Measurements from ENCODE around the gene ADRA2A.

Gene ADRA2A

DNA sequence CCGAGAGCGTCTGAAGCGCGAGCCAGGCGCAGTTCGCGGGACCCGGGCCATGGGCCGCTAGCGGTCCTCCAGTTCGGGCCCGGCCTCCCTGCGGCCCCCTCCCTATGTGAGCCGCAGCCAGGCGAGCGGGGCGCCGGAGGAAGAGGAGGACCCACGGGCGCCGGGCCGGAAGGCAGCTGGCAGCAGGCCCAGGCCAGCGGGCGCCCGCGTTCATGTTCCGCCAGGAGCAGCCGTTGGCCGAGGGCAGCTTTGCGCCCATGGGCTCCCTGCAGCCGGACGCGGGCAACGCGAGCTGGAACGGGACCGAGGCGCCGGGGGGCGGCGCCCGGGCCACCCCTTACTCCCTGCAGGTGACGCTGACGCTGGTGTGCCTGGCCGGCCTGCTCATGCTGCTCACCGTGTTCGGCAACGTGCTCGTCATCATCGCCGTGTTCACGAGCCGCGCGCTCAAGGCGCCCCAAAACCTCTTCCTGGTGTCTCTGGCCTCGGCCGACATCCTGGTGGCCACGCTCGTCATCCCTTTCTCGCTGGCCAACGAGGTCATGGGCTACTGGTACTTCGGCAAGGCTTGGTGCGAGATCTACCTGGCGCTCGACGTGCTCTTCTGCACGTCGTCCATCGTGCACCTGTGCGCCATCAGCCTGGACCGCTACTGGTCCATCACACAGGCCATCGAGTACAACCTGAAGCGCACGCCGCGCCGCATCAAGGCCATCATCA is 1.1 kb downstream of the ADRA2A start:
- no peak overlapping the region for H3K4me3 ChIP-seq (ENCODE audit: low read depth, low read length)
- no peak for DNase-seq (ENCODE audit: low read depth)

DNA sequence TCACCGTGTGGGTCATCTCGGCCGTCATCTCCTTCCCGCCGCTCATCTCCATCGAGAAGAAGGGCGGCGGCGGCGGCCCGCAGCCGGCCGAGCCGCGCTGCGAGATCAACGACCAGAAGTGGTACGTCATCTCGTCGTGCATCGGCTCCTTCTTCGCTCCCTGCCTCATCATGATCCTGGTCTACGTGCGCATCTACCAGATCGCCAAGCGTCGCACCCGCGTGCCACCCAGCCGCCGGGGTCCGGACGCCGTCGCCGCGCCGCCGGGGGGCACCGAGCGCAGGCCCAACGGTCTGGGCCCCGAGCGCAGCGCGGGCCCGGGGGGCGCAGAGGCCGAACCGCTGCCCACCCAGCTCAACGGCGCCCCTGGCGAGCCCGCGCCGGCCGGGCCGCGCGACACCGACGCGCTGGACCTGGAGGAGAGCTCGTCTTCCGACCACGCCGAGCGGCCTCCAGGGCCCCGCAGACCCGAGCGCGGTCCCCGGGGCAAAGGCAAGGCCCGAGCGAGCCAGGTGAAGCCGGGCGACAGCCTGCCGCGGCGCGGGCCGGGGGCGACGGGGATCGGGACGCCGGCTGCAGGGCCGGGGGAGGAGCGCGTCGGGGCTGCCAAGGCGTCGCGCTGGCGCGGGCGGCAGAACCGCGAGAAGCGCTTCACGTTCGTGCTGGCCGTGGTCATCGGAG is 1.8 kb downstream of the ADRA2A start:
- no peak overlapping the region for H3K4me3 ChIP-seq (ENCODE audit: low read depth, low read length)
- TF ChIP-seq, protein P1, sequence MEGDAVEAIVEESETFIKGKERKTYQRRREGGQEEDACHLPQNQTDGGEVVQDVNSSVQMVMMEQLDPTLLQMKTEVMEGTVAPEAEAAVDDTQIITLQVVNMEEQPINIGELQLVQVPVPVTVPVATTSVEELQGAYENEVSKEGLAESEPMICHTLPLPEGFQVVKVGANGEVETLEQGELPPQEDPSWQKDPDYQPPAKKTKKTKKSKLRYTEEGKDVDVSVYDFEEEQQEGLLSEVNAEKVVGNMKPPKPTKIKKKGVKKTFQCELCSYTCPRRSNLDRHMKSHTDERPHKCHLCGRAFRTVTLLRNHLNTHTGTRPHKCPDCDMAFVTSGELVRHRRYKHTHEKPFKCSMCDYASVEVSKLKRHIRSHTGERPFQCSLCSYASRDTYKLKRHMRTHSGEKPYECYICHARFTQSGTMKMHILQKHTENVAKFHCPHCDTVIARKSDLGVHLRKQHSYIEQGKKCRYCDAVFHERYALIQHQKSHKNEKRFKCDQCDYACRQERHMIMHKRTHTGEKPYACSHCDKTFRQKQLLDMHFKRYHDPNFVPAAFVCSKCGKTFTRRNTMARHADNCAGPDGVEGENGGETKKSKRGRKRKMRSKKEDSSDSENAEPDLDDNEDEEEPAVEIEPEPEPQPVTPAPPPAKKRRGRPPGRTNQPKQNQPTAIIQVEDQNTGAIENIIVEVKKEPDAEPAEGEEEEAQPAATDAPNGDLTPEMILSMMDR (IDR thresholded peaks at IDR 0.05; ENCODE audit: insufficient read depth, low read depth, low read length, missing control alignments): no peak
- no peak for DNase-seq (ENCODE audit: low read depth)

More for the DNA sequence above, 1.1 kb downstream of the ADRA2A start:
- TF ChIP-seq, protein P1 (IDR thresholded peaks at IDR 0.05; ENCODE audit: insufficient read depth, low read depth, low read length, missing control alignments): no peak

DNA sequence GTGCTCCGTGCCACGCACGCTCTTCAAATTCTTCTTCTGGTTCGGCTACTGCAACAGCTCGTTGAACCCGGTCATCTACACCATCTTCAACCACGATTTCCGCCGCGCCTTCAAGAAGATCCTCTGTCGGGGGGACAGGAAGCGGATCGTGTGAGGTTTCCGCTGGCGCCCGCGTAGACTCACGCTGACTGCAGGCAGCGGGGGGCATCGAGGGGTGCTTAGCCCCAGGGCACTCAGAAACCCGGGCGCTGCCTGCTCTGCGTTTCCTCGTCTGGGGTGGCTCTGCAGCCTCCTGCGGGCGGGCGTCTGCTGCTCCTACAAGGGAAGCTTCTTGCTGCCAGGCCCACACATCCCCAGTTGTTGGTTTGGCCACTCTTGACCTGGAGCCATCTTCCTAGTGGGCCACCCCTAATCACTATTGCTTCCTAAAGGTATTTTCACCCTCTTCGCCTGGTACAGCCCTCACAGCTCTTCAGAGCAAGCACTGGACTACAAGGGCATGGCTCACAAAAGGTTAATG is 2.5 kb downstream of the ADRA2A start:
- TF ChIP-seq, protein P1 (IDR thresholded peaks at IDR 0.05; ENCODE audit: insufficient read depth, low read depth, low read length, missing control alignments): no peak
- no peak overlapping the region for H3K4me3 ChIP-seq (ENCODE audit: low read depth, low read length)
- DNase-seq (ENCODE audit: low read depth): no peak

DNA sequence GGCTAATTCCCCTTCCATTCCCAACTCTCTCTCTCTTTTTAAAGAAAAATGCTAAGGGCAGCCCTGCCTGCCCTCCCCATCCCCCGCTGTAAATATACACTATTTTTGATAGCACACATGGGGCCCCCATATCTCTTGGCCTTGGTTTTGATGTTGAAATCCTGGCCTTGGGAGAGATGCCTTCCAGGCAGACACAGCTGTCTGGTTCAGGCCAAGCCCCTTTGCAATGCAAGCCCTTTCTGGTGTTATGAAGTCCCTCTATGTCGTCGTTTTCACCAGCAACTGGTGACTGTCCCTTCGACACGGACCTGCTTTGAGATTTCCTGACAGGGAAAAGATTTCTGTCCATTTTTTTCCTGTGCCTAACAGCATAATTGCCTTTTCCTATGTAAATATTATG is 3.0 kb downstream of the ADRA2A start:
- no peak overlapping the region for H3K4me3 ChIP-seq (ENCODE audit: low read depth, low read length)
- no peak for DNase-seq (ENCODE audit: low read depth)
- TF ChIP-seq, protein P1 (IDR thresholded peaks at IDR 0.05; ENCODE audit: insufficient read depth, low read depth, low read length, missing control alignments): no peak

DNA sequence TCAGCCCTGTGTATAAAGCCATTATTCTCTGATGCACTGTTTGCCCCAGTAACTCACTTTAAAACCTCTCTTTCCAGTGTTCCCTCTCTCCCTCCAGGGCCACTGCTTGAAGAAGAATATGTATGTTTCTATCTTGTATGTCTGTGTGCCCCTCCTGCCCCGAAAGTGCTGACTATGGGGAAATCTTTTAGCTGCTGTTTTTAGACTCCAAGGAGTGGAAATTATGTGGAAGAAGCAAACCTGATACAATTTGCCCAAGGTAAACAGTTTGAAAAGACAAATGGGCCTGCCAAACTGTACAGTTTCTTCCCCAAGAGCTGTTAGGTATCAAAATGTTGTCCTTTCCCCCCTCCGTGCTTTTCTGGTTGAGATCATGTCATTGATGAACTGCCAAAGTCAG is 3.4 kb downstream of the ADRA2A start:
- TF ChIP-seq, protein P1 (IDR thresholded peaks at IDR 0.05; ENCODE audit: insufficient read depth, low read depth, low read length, missing control alignments): no peak
- no peak for DNase-seq (ENCODE audit: low read depth)

DNA sequence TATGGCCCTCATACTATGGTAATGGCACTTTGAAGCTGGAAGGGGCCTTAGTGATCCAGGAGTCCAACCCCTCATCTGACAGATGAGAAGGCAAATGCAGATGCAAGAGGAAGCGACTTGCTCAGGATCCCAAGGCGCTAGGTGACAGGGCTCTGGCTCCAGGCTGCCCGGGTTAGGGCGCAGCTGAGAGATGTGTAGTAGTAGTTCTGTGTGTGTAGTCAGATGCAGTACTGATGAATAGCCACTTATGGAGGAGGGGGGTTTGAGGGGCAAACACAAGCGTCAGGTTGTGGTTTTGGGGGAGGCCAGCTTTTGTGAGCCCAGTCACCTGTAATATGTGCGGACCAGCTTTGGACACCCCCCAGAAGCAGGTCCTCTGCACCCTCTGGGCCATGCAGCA is 4.8 kb downstream of the ADRA2A start:
- H3K4me3 ChIP-seq (ENCODE audit: low read depth, low read length): no peak overlapping the region
- TF ChIP-seq, protein P1 (IDR thresholded peaks at IDR 0.05; ENCODE audit: insufficient read depth, low read depth, low read length, missing control alignments): no peak
- DNase-seq (ENCODE audit: low read depth): no peak

More for the DNA sequence above, 3.4 kb downstream of the ADRA2A start:
- H3K4me3 ChIP-seq (ENCODE audit: low read depth, low read length): no peak overlapping the region

All from GM12865 (cell line).